GM21447 (cell line): ENCODE results near the gene NUF2.
"Not testable (repeated sequence)": the region's sequence is repeated elsewhere in the genome, so short reads cannot be mapped to it uniquely, and the experiment has no call there.

Experiments
- ATAC-seq: cut with Tn5 transposase; IDR thresholded peaks from one replicate; pipeline ENCODE4 v1.9.1; 2021; ENCODE audit not compliant: unreplicated experiment

Gene NUF2

GRCh38 chr1:163331116-163331515, 9.4 kb downstream of the NUF2 start:
- ATAC-seq: no peak

GRCh38 chr1:163335216-163335615, 13.5 kb downstream of the NUF2 start:
- no peak for ATAC-seq

- no peak for ATAC-seq
Measured at GRCh38 chr1:163337631-163338030, 15.9 kb downstream of the NUF2 start.

GRCh38 chr1:163346326-163346870, 24.6 kb downstream of the NUF2 start:
- no peak for ATAC-seq

- no peak for ATAC-seq
Measured at GRCh38 chr1:163347106-163347505, 25.4 kb downstream of the NUF2 start.

GRCh38 chr1:163351912-163352311, 30.2 kb downstream of the NUF2 start:
- no peak for ATAC-seq

GRCh38 chr1:163357378-163357777, 35.6 kb downstream of the NUF2 start:
- no peak for ATAC-seq

GRCh38 chr1:163358172-163358571, 36.4 kb downstream of the NUF2 start:
- not testable (repeated sequence) for ATAC-seq

- ATAC-seq: no peak
Measured at GRCh38 chr1:163361123-163361934, 39.6 kb downstream of the NUF2 start.

GRCh38 chr1:163365186-163365585, 43.4 kb downstream of the NUF2 start:
- ATAC-seq: no peak

GRCh38 chr1:163366555-163366954, 44.8 kb downstream of the NUF2 start:
- no peak for ATAC-seq

GRCh38 chr1:163367721-163368120, 46.0 kb downstream of the NUF2 start:
- ATAC-seq: no peak

- no peak for ATAC-seq
Measured at GRCh38 chr1:163372576-163372975, 50.8 kb downstream of the NUF2 start.

GRCh38 chr1:163378554-163378953, 56.8 kb downstream of the NUF2 start:
- no peak for ATAC-seq

- ATAC-seq: no peak
Measured at GRCh38 chr1:163379801-163380200, 58.0 kb downstream of the NUF2 start.

GRCh38 chr1:163381487-163382184, 59.9 kb downstream of the NUF2 start:
- ATAC-seq: no peak

GRCh38 chr1:163382395-163382794, 60.6 kb downstream of the NUF2 start:
- no peak for ATAC-seq

GRCh38 chr1:163387146-163387545, 65.4 kb downstream of the NUF2 start:
- no peak for ATAC-seq

GRCh38 chr1:163388970-163389369, 67.2 kb downstream of the NUF2 start:
- ATAC-seq: no peak

GRCh38 chr1:163395790-163396189, 74.0 kb downstream of the NUF2 start:
- ATAC-seq: no peak

GRCh38 chr1:163397451-163398200, 75.9 kb downstream of the NUF2 start:
- ATAC-seq: no peak
